IPS-15b (cell line): ENCODE data around the gene IGF2BP2.
"Not testable (repeated sequence)": the region's sequence is repeated elsewhere in the genome, so short reads cannot be mapped to it uniquely, and the experiment has no call there.

Experiments
- H3K27me3 ChIP-seq: one replicate; pipeline ENCODE4 v1.6.1; 2013; ENCODE audit warnings: low read length; ENCODE audit not compliant: control insufficient read depth, insufficient read depth
- H3K36me3 ChIP-seq: one replicate; pipeline ENCODE4 v1.6.1; 2013; ENCODE audit warnings: low read length; ENCODE audit not compliant: control insufficient read depth, insufficient read depth
- H3K4me1 ChIP-seq: one replicate; pipeline ENCODE4 v1.6.1; 2013; ENCODE audit warnings: mild to moderate bottlenecking, low read length; ENCODE audit not compliant: control insufficient read depth, insufficient read depth
- H3K4me3 ChIP-seq: one replicate; pipeline ENCODE4 v1.5.1; 2013; ENCODE audit warnings: low read depth, low read length
- H3K9ac ChIP-seq: one replicate; pipeline ENCODE4 v1.6.1; 2013; ENCODE audit warnings: low read depth, mild to moderate bottlenecking, low read length
- H3K9me3 ChIP-seq: one replicate; pipeline ENCODE4 v1.6.1; 2013; ENCODE audit warnings: mild to moderate bottlenecking, low read length; ENCODE audit not compliant: control insufficient read depth, insufficient read depth

IGF2BP2 gene

GRCh38 chr3:185691622-185692021 lies 133.2 kb downstream of the IGF2BP2 start:
- Histone ChIP-seq H3K36me3 (peaks cover 28% of the 10 kb centered on the region), H3K4me1 (no peaks in the 10 kb centered on the region), H3K9ac (no peak overlapping the region), H3K4me3 (no peak overlapping the region), H3K9me3 (no peaks in the 10 kb centered on the region), H3K27me3 (no peaks in the 10 kb centered on the region)

GRCh38 chr3:185687271-185687878 lies 137.5 kb downstream of the IGF2BP2 start:
- Histone ChIP-seq H3K27me3 (no peaks in the 10 kb centered on the region), H3K4me3 (no peak overlapping the region)

GRCh38 chr3:185685231-185686035 lies 139.4 kb downstream of the IGF2BP2 start:
- no peaks in the 10 kb centered on the region for H3K9me3 ChIP-seq
- H3K4me3 ChIP-seq = no peak overlapping the region
- no peaks in the 10 kb centered on the region for H3K4me1 ChIP-seq
- no peak overlapping the region for H3K9ac ChIP-seq
- H3K36me3 ChIP-seq = peaks cover 35% of the 10 kb centered on the region
- no peaks in the 10 kb centered on the region for H3K27me3 ChIP-seq

More at GRCh38 chr3:185687271-185687878, 137.5 kb downstream of the IGF2BP2 start:
- Histone ChIP-seq H3K9me3 (no peaks in the 10 kb centered on the region), H3K9ac (no peak overlapping the region), H3K36me3 (peaks cover 41% of the 10 kb centered on the region), H3K4me1 (no peaks in the 10 kb centered on the region)

GRCh38 chr3:185680231-185680630 lies 144.6 kb downstream of the IGF2BP2 start:
- H3K4me3 ChIP-seq = no peak overlapping the region
- no peaks in the 10 kb centered on the region for H3K27me3 ChIP-seq
- no peaks in the 10 kb centered on the region for H3K9me3 ChIP-seq
- H3K9ac ChIP-seq = no peak overlapping the region
- no peaks in the 10 kb centered on the region for H3K4me1 ChIP-seq
- peaks cover 8% of the 10 kb centered on the region for H3K36me3 ChIP-seq

GRCh38 chr3:185678027-185678426 lies 146.8 kb downstream of the IGF2BP2 start:
- peaks cover 20% of the 10 kb centered on the region for H3K36me3 ChIP-seq
- no peaks in the 10 kb centered on the region for H3K27me3 ChIP-seq
- no peak overlapping the region for H3K9ac ChIP-seq
- H3K9me3 ChIP-seq = no peaks in the 10 kb centered on the region
- H3K4me1 ChIP-seq = no peaks in the 10 kb centered on the region
- no peak overlapping the region for H3K4me3 ChIP-seq

GRCh38 chr3:185677146-185677829 lies 147.6 kb downstream of the IGF2BP2 start:
- Histone ChIP-seq H3K9ac (no peak overlapping the region), H3K9me3 (no peaks in the 10 kb centered on the region), H3K4me1 (no peaks in the 10 kb centered on the region), H3K36me3 (peaks cover 24% of the 10 kb centered on the region), H3K27me3 (no peaks in the 10 kb centered on the region), H3K4me3 (no peak overlapping the region)

DNA sequence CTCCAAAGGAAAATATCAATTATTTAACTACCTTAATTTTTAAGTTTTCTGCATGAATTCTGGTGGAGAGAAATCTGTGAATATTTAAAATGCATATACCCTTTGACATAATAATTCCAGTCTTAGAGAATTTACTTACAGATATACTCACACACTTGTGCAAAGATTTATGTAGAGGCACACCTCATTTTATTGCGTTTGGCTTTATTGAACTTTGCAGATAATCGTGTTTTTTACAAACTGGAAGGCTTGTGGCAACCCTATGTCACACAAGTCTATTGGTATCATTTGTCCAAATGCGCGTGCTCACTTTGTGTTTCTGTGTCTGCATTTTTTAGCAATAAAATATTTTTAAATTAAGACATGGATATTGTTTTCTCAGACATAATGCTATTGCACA lies 157.3 kb downstream of the IGF2BP2 start:
- Histone ChIP-seq H3K9me3 (no peaks in the 10 kb centered on the region), H3K9ac (no peak overlapping the region), H3K4me1 (no peaks in the 10 kb centered on the region), H3K4me3 (no peak overlapping the region), H3K27me3 (no peaks in the 10 kb centered on the region), H3K36me3 (no peaks in the 10 kb centered on the region)

- Histone ChIP-seq H3K9ac (no peak overlapping the region), H3K36me3 (no peaks in the 10 kb centered on the region), H3K27me3 (no peaks in the 10 kb centered on the region), H3K4me1 (peaks cover 2% of the 10 kb centered on the region), H3K9me3 (no peaks in the 10 kb centered on the region), H3K4me3 (no peak overlapping the region)
Measured at GRCh38 chr3:185663929-185664328, 160.9 kb downstream of the IGF2BP2 start.

GRCh38 chr3:185661772-185662171 lies 163.1 kb downstream of the IGF2BP2 start:
- Histone ChIP-seq H3K9ac (no peak overlapping the region), H3K36me3 (peaks cover 14% of the 10 kb centered on the region), H3K4me3 (no peak overlapping the region), H3K27me3 (no peaks in the 10 kb centered on the region), H3K9me3 (no peaks in the 10 kb centered on the region), H3K4me1 (peaks cover 2% of the 10 kb centered on the region)

GRCh38 chr3:185661296-185661695 lies 163.5 kb downstream of the IGF2BP2 start:
- H3K27me3 ChIP-seq, H3K9me3 ChIP-seq, H3K4me1 ChIP-seq, H3K4me3 ChIP-seq, H3K9ac ChIP-seq: not testable (repeated sequence)
- peaks cover 14% of the 10 kb centered on the region for H3K36me3 ChIP-seq

GRCh38 chr3:185659942-185660921 lies 164.6 kb downstream of the IGF2BP2 start:
- no peak overlapping the region for H3K9ac ChIP-seq
- no peaks in the 10 kb centered on the region for H3K27me3 ChIP-seq
- H3K9me3 ChIP-seq = no peaks in the 10 kb centered on the region
- H3K36me3 ChIP-seq = peaks cover 21% of the 10 kb centered on the region
- H3K4me3 ChIP-seq = no peak overlapping the region
- peaks cover 2% of the 10 kb centered on the region for H3K4me1 ChIP-seq
